Measurements from ENCODE around the gene VTI1A. TPM values are rescaled to one million over a fixed set of nuclear protein-coding genes. Genes with fewer than 3 reads are reported as not detected.

VTI1A gene
- total and polyA plus RNA-seq, 2 of the 13 experiments (the other 11 are each of a cell fraction or from before 2014, with no cell fraction given), result 11.7 to 32.7 TPM

GRCh38 chr10:112791447-112791846 is 344.4 kb downstream of the VTI1A start (continued):
- TF ChIP-seq ZNF512B (CRISPR knock-in tag; IDR thresholded peaks at IDR 0.05; ENCODE audit: borderline replicate concordance) (no peak), HMG20A (CRISPR knock-in tag; IDR thresholded peaks at IDR 0.05; ENCODE audit: borderline replicate concordance) (no peak), ZNF138 (CRISPR knock-in tag; IDR thresholded peaks at IDR 0.05; ENCODE audit: low read depth) (no peak)

- no peak overlapping the region for H3K27ac ChIP-seq (ENCODE audit: extremely low read length, insufficient read depth, low read length)
- H3K4me1 ChIP-seq (ENCODE audit: insufficient read depth, low read length), result peaks cover 17% of the 10 kb centered on the region
- H3K4me2 ChIP-seq (ENCODE audit: low read depth, low read length), result no peak overlapping the region
- no peaks in the 10 kb centered on the region for H4K20me1 ChIP-seq (ENCODE audit: insufficient read depth, low read length)
- BruUV-seq (replicated peaks), result no TSS peak
- ATAC-seq (no peak), FAIRE-seq (no peak), DNase-seq (ENCODE audit: low spot score) (no peak)
- WGBS (ENCODE audit: low lambda C conversion rate), result 88% methylated on average over 14 of the region's 14 CpGs
- in situ Hi-C loops (cut with HindIII; ENCODE audit: extremely low pct_ligation_motif_present, low pct_unique_long_range_greater_than_20kb), result no loop called here
- intact Hi-C loops (cut with micrococcal nuclease; ENCODE audit: unreplicated experiment), result no loop called here
- no peaks in the 10 kb centered on the region for H3K79me2 ChIP-seq (ENCODE audit: insufficient read depth, low read length)
- H3K27me3 ChIP-seq (ENCODE audit: control insufficient read depth in 1 of 2, insufficient read depth in 2 of 2, low read length in 2 of 2), result no peaks in the 10 kb centered on the region
- H2AFZ ChIP-seq (ENCODE audit: low read length), result no peak overlapping the region
- no peaks in the 10 kb centered on the region; a peak in 1 of 5 replicates for H3K36me3 ChIP-seq (replicated peaks in 1 of 2; ENCODE audit: control insufficient read depth in 1 of 2, insufficient read depth in 2 of 2, low read length in 2 of 2)
- ChIA-PET POLR2A (no interaction called here), CTCF (ENCODE audit: low intra/inter-chr PET ratio, low total read pairs) (no interaction called here)
- TF ChIP-seq MEIS1 (CRISPR knock-in tag; IDR thresholded peaks at IDR 0.05; ENCODE audit: borderline replicate concordance), result no peak
- no peak for TF ChIP-seq ZNF770 (CRISPR knock-in tag; IDR thresholded peaks at IDR 0.05)
- H3K4me3 ChIP-seq (replicated peaks in 1 of 3; ENCODE audit: insufficient read depth in 1 of 3, low read depth in 2 of 3, low read length in 3 of 3), result no peak overlapping the region
- no peak overlapping the region for H3K9ac ChIP-seq (ENCODE audit: insufficient read depth, low read depth, low read length)
- H3K9me3 ChIP-seq (ENCODE audit: low read length), result peaks cover 7% of the 10 kb centered on the region
These were observed 345.6 kb downstream of the VTI1A start for GRCh38 chr10:112792487-112793201.

Data from HepG2 (cell line).